Activated naive CD4-positive, alpha-beta T cell treated with anti-CD3 and anti-CD28 coated beads, Interleukin-2, amount 50 U/mL, for 24 hours (primary cell): Measurements from ENCODE around the gene EFL1.
"Not testable (repeated sequence)": the region's sequence is repeated elsewhere in the genome, so short reads cannot be mapped to it uniquely, and the experiment has no call there.

ENCODE experiments used
- H3K27ac Mint-ChIP-seq: one replicate; pipeline ENCODE4 v1.8.0; 2021; ENCODE audit warnings: mild to moderate bottlenecking, mixed read lengths
- H3K27me3 Mint-ChIP-seq: one replicate; pipeline ENCODE4 v1.8.0; 2021; ENCODE audit warnings: mixed read lengths
- H3K36me3 Mint-ChIP-seq: one replicate; pipeline ENCODE4 v1.8.0; 2021; ENCODE audit warnings: mixed read lengths
- H3K4me1 Mint-ChIP-seq: one replicate; pipeline ENCODE4 v1.8.0; 2021; ENCODE audit warnings: mixed read lengths
- H3K4me3 Mint-ChIP-seq: one replicate; pipeline ENCODE4 v1.8.0; 2021; ENCODE audit warnings: mild to moderate bottlenecking, mixed read lengths
- H3K9me3 Mint-ChIP-seq: one replicate; pipeline ENCODE4 v1.8.0; 2021; ENCODE audit warnings: mixed read lengths

Gene EFL1

DNA sequence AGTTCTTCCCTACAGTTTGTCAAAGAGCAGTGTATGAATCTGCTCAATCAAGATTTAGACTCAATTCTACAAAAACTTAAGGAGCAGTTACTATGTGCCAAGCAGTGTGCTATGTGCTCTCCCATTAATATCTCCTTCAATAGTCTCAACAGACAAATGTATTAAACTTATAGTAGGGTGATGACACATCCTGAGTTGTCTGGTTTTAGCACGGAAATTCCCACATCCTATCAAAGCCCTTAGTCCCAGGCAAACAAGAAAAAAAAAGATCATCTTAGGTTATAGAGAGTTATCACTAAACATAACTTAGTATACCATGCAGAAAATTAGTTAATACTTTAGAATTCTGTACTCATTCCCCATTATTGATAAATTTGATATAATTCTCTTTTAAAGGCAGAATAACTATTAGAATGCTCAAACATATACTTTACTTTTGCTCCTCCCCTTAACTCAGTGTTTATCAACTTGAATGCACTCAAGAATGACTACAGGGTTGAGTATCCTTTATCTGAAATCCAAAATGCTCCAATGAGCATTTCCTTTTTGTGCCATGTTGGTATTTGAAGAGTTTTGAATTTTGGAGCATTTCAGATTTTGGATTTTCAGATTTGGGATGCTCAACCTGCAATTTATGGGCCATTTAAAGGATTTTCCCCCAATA lies 20.6 kb downstream of the EFL1 start:
- H3K4me3 Mint-ChIP-seq, H3K9me3 Mint-ChIP-seq, H3K27me3 Mint-ChIP-seq: not testable (repeated sequence)

GRCh38 chr15:82239685-82240391 lies 22.7 kb downstream of the EFL1 start:
- no peaks in the 10 kb centered on the region for H3K9me3 Mint-ChIP-seq
- H3K27me3 Mint-ChIP-seq: no peaks in the 10 kb centered on the region
- H3K27ac Mint-ChIP-seq: no peak overlapping the region
- H3K36me3 Mint-ChIP-seq: peaks cover 20% of the 10 kb centered on the region
- no peak overlapping the region for H3K4me3 Mint-ChIP-seq
- peaks cover 7% of the 10 kb centered on the region for H3K4me1 Mint-ChIP-seq

More for the DNA sequence above, 20.6 kb downstream of the EFL1 start:
- Mint-ChIP-seq H3K36me3 (peaks cover 25% of the 10 kb centered on the region), H3K4me1 (peaks cover 15% of the 10 kb centered on the region)
- H3K27ac Mint-ChIP-seq: not testable (repeated sequence)

- not testable (repeated sequence) for H3K9me3 Mint-ChIP-seq, H3K27ac Mint-ChIP-seq, H3K27me3 Mint-ChIP-seq, H3K4me3 Mint-ChIP-seq, H3K4me1 Mint-ChIP-seq
- H3K36me3 Mint-ChIP-seq: peaks cover 18% of the 10 kb centered on the region
These were observed 24.5 kb downstream of the EFL1 start for GRCh38 chr15:82237944-82238534.

DNA sequence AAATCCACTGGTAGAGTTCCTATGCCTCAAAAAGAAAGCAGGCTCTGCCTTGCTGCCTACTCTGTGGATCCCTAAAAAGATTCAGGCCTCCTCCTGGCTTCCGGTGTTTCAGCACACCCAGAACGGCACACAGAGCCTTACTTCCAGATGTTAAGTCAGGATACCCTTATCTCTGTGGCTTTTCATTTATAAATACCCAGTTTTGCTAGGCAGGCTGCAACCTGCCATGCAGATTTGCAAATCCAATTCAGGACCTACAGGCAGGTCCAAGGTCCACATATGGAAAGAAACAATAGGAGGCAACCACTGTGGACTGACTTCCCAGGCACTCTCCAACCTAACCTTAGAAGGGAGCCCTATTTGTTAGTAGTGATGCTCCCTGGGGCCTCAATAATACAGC lies 30.7 kb downstream of the EFL1 start:
- no peaks in the 10 kb centered on the region for H3K4me1 Mint-ChIP-seq
- H3K9me3 Mint-ChIP-seq: no peaks in the 10 kb centered on the region
- H3K27ac Mint-ChIP-seq: no peak overlapping the region
- H3K4me3 Mint-ChIP-seq: no peak overlapping the region
- H3K27me3 Mint-ChIP-seq: no peaks in the 10 kb centered on the region
- H3K36me3 Mint-ChIP-seq: peaks cover 19% of the 10 kb centered on the region

DNA sequence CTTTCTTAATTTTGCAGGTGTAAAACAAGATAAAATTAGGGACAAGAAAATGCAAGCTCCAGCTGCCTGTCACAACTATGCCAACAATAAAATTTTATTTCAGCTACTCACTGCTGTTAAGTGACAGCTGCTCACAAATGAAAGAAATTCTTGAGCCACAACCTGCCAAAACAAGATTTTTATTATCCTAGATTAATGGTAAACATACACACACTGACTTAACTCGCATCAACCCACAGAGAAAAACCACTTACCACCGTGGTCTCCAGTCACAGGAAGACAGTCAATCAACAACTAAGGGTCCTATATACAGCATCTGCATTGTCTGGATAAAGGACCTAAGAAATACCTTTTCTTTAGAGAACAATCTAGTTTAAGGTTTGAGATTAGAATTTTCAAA lies 31.3 kb downstream of the EFL1 start:
- Mint-ChIP-seq H3K27ac (peak overlapping the region; percentile 43), H3K9me3 (no peaks in the 10 kb centered on the region), H3K36me3 (peaks cover 22% of the 10 kb centered on the region)

GRCh38 chr15:82228750-82229149 lies 33.8 kb downstream of the EFL1 start:
- Mint-ChIP-seq H3K4me3 (no peak overlapping the region), H3K4me1 (no peaks in the 10 kb centered on the region), H3K9me3 (no peaks in the 10 kb centered on the region), H3K27me3 (no peaks in the 10 kb centered on the region), H3K36me3 (peaks cover 20% of the 10 kb centered on the region), H3K27ac (no peak overlapping the region)

More for the DNA sequence above, 31.3 kb downstream of the EFL1 start:
- Mint-ChIP-seq H3K4me3 (no peak overlapping the region), H3K27me3 (no peaks in the 10 kb centered on the region), H3K4me1 (no peaks in the 10 kb centered on the region)

- H3K27ac Mint-ChIP-seq: peak overlapping the region; percentile 39
- H3K9me3 Mint-ChIP-seq, H3K36me3 Mint-ChIP-seq, H3K27me3 Mint-ChIP-seq, H3K4me1 Mint-ChIP-seq, H3K4me3 Mint-ChIP-seq: not testable (repeated sequence)
These were observed 41.0 kb downstream of the EFL1 start for GRCh38 chr15:82221535-82221934.

GRCh38 chr15:82216092-82216491 lies 46.4 kb downstream of the EFL1 start:
- H3K36me3 Mint-ChIP-seq: peaks cover 24% of the 10 kb centered on the region
- H3K9me3 Mint-ChIP-seq, H3K27me3 Mint-ChIP-seq, H3K4me3 Mint-ChIP-seq, H3K27ac Mint-ChIP-seq, H3K4me1 Mint-ChIP-seq: not testable (repeated sequence)

DNA sequence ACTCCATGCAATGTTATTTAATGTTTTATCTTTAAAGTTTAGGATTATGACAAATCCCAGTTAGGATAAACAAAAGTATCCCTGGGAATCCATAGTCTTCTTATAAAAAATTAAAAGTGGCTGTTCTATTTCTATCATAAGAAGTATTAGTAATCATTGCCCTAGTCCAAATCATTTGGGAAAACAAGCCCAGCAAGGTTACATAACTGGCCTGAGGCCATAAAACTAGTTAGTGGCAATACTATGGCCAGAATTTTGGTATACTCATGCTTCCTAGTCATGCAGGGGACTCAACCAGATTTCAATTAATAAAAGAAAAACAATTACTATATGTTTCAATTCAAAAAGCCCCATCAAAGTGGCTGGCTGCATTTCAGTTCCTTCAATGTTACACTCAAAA lies 50.3 kb downstream of the EFL1 start:
- H3K27ac Mint-ChIP-seq, H3K4me3 Mint-ChIP-seq, H3K9me3 Mint-ChIP-seq, H3K4me1 Mint-ChIP-seq, H3K27me3 Mint-ChIP-seq: not testable (repeated sequence)
- H3K36me3 Mint-ChIP-seq: peaks cover 20% of the 10 kb centered on the region

- H3K4me3 Mint-ChIP-seq, H3K27me3 Mint-ChIP-seq, H3K9me3 Mint-ChIP-seq, H3K4me1 Mint-ChIP-seq, H3K27ac Mint-ChIP-seq: not testable (repeated sequence)
- H3K36me3 Mint-ChIP-seq: peaks cover 16% of the 10 kb centered on the region
These were observed 52.4 kb downstream of the EFL1 start for GRCh38 chr15:82210066-82210597.

DNA sequence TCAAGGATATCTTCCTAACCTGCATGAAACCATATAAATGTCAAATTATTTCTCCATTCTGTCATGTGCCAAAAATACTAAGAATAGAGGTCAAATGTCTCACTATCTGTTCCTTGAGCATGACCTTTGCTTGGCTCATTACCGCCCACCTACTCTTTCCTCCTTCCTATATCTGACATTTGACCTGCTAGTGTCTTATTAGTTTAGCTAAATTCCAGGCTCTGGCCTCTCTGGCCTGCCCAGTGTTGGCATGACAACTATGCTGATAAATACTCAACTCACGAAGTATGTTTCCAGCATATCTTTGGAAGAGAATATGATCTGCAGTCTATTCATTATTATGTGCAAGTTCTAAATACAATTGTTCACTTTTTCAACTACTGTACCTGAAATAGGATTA lies 58.0 kb downstream of the EFL1 start:
- not testable (repeated sequence) for H3K27ac Mint-ChIP-seq, H3K27me3 Mint-ChIP-seq, H3K4me3 Mint-ChIP-seq, H3K9me3 Mint-ChIP-seq, H3K4me1 Mint-ChIP-seq, H3K36me3 Mint-ChIP-seq

DNA sequence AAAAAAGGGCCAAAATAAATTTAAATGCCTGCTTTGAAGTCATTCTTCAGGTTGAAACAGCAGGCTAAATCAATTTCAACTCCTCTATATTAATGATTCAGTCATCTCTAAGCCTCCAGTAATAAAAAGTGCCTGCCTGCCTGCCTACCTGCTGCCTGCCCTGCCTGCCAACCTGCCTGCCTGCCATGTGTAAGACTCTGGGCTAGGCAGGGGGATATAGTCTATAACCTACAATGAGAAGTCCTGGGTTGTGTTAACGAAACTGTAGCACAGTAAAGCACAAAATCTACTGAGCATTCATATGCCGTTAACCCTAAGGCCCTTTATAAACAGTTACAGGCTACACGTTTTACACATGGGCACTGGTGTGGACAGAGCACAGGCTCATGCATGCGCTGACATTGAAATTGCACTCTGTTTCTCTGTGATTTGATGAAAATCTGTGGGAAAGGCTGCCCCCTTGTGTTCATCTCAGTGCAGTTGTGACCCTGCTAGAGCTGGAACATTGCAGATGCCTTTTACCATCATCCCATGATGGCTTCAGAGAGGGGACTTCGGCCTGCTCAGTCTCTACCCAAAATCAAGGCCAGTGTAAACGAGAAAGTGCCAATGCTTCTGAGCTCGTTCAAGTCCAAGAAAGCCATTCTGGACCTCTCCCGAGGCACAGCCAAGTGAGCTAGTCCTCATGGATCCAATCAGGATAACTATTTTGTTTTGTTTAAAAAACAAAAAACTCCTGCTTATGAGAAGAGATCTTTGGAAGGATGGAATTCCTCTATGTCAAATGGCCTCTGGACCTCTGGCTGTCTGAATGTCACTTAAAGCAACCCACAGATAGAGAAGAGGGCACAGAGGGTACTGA lies 64.6 kb downstream of the EFL1 start:
- peaks cover 2% of the 10 kb centered on the region for H3K36me3 Mint-ChIP-seq
- H3K4me3 Mint-ChIP-seq: no peak overlapping the region
- no peaks in the 10 kb centered on the region for H3K9me3 Mint-ChIP-seq
- no peaks in the 10 kb centered on the region for H3K4me1 Mint-ChIP-seq
- no peaks in the 10 kb centered on the region for H3K27me3 Mint-ChIP-seq
- H3K27ac Mint-ChIP-seq: no peak overlapping the region

DNA sequence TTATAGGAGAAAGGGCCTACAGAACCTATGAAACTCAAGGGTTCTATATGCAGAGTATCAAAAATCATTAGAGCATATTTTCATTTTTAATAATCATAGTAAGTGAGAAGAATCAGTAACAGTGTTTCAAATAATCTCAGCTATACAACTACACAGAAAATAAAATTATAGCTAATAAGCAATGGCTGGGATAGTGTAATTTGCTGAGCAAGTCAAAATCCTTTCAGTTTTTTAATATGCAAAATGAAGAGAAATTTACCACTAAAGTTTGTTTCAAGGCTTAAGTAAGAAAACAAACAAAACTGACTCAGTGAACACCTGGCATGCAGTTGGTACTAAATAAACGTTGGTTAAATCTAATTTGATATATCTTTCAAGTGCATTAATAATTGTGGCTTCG lies 66.2 kb downstream of the EFL1 start:
- H3K9me3 Mint-ChIP-seq: no peaks in the 10 kb centered on the region
- peaks cover 4% of the 10 kb centered on the region for H3K36me3 Mint-ChIP-seq
- H3K4me3 Mint-ChIP-seq: no peak overlapping the region
- H3K27ac Mint-ChIP-seq: no peak overlapping the region
- no peaks in the 10 kb centered on the region for H3K4me1 Mint-ChIP-seq
- no peaks in the 10 kb centered on the region for H3K27me3 Mint-ChIP-seq

- not testable (repeated sequence) for H3K4me3 Mint-ChIP-seq, H3K9me3 Mint-ChIP-seq, H3K27ac Mint-ChIP-seq, H3K36me3 Mint-ChIP-seq, H3K4me1 Mint-ChIP-seq, H3K27me3 Mint-ChIP-seq
These were observed 66.7 kb downstream of the EFL1 start for GRCh38 chr15:82195818-82196217.

GRCh38 chr15:82194488-82194887 lies 68.0 kb downstream of the EFL1 start:
- H3K4me3 Mint-ChIP-seq, H3K27ac Mint-ChIP-seq, H3K9me3 Mint-ChIP-seq, H3K4me1 Mint-ChIP-seq, H3K36me3 Mint-ChIP-seq, H3K27me3 Mint-ChIP-seq: not testable (repeated sequence)

DNA sequence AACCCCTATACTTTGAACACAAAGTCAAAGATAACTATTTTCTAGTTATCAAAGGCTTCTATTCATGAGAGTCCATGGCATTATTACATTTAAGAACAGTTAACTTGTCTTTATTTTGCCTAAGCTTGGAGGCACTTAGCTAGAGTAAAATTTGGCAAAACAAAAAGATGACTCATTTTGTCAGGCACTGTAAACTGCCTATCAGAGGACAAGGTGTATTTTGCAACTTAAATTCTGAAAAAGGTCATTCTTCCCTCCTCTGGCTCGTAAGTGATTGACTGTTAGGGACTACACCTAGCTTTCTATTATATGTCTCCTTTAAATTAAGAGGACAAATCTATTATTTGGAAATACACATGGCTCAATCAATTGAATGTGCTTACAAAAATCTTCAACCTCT lies 69.1 kb downstream of the EFL1 start:
- H3K27me3 Mint-ChIP-seq, H3K9me3 Mint-ChIP-seq, H3K27ac Mint-ChIP-seq, H3K36me3 Mint-ChIP-seq, H3K4me1 Mint-ChIP-seq, H3K4me3 Mint-ChIP-seq: not testable (repeated sequence)
